HG03039 (cell line): Measurements from ENCODE around the gene PSMG2.
"Not testable (repeated sequence)": the region's sequence is repeated elsewhere in the genome, so short reads cannot be mapped to it uniquely, and the experiment has no call there.

Experiments
- ATAC-seq: cut with Tn5 transposase; IDR thresholded peaks from one replicate; pipeline ENCODE4 v1.9.1; 2021; ENCODE audit warnings: mild to moderate bottlenecking, moderate library complexity; ENCODE audit not compliant: unreplicated experiment

Gene PSMG2

GRCh38 chr18:12758566-12758965, 55.7 kb downstream of the PSMG2 start:
- ATAC-seq: not testable (repeated sequence)

GRCh38 chr18:12765126-12765525, 62.3 kb downstream of the PSMG2 start:
- no peak for ATAC-seq

- no peak for ATAC-seq
Measured at GRCh38 chr18:12765586-12765985, 62.7 kb downstream of the PSMG2 start.

- ATAC-seq: no peak
Measured at GRCh38 chr18:12766986-12767433, 64.2 kb downstream of the PSMG2 start.

- no peak for ATAC-seq
Measured at GRCh38 chr18:12767580-12768155, 64.8 kb downstream of the PSMG2 start.

- ATAC-seq: no peak
Measured at GRCh38 chr18:12768625-12769024, 65.8 kb downstream of the PSMG2 start.

- no peak for ATAC-seq
Measured at GRCh38 chr18:12769136-12769535, 66.3 kb downstream of the PSMG2 start.

GRCh38 chr18:12769644-12770440, 67.0 kb downstream of the PSMG2 start:
- ATAC-seq: no peak

- no peak for ATAC-seq
Measured at GRCh38 chr18:12770469-12771219, 67.8 kb downstream of the PSMG2 start.

- ATAC-seq: no peak
Measured at GRCh38 chr18:12772111-12772510, 69.3 kb downstream of the PSMG2 start.

- ATAC-seq: no peak
Measured at GRCh38 chr18:12773369-12773768, 70.5 kb downstream of the PSMG2 start.

- ATAC-seq: no peak
Measured at GRCh38 chr18:12774982-12775381, 72.1 kb downstream of the PSMG2 start.
